ENCODE results near the gene ITSN1. TPM values are rescaled to one million over a fixed set of nuclear protein-coding genes. Genes with fewer than 3 reads are reported as not detected.

Gene ITSN1
- total and polyA plus RNA-seq, 2 donors from 2014 or later: 8.1 to 42.5 TPM

DNA sequence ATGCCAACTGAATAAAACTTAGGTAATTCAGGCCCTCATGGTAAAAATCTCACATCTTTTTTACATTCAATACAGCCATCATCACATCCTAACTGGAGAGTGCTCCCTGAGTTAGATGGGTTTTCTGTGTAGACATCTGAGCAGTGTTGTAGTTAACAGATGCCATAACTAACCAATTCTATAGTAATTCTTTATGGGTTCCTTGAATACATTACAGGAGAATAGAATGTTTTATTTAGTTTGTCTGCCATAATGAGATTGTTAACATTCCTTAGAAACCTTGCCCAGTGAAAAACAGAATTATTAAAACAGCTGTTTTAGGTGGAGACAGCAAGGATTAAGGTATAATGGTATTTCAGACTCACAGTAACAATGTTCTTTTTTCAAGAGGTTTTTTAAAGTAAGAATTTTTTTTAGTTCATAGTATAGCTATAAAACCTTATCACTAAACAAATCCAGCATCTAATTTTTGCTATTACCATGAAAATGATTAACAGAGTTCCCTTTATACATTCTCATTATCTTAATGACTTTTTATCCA is 178.0 kb downstream of the ITSN1 start:
- H3K9ac ChIP-seq (ENCODE audit: low read length in 3 of 3): no peak overlapping the region
- FAIRE-seq (no peak), DNase-seq (no peak)
- TF ChIP-seq, protein P1, sequence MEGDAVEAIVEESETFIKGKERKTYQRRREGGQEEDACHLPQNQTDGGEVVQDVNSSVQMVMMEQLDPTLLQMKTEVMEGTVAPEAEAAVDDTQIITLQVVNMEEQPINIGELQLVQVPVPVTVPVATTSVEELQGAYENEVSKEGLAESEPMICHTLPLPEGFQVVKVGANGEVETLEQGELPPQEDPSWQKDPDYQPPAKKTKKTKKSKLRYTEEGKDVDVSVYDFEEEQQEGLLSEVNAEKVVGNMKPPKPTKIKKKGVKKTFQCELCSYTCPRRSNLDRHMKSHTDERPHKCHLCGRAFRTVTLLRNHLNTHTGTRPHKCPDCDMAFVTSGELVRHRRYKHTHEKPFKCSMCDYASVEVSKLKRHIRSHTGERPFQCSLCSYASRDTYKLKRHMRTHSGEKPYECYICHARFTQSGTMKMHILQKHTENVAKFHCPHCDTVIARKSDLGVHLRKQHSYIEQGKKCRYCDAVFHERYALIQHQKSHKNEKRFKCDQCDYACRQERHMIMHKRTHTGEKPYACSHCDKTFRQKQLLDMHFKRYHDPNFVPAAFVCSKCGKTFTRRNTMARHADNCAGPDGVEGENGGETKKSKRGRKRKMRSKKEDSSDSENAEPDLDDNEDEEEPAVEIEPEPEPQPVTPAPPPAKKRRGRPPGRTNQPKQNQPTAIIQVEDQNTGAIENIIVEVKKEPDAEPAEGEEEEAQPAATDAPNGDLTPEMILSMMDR (IDR thresholded peaks at IDR 0.05; ENCODE audit: borderline replicate concordance, extremely low read depth, insufficient read depth): no peak
- intact Hi-C loops (cut with DNase I): no loop called here
- no peak overlapping the region for H3K4me3 ChIP-seq (ENCODE audit: low read length in 3 of 3)
- H3K4me1 ChIP-seq (ENCODE audit: control insufficient read depth in 2 of 3, insufficient read depth in 2 of 3, low read depth in 1 of 3, low read length in 3 of 3): peaks cover 0 to 17% (median 2%) of the 10 kb centered on the region in 3 donors
- peaks cover 0 to 2% (median 0%) of the 10 kb centered on the region in 3 donors for H3K36me3 ChIP-seq (ENCODE audit: control insufficient read depth in 2 of 3, insufficient read depth in 3 of 3, low read length in 3 of 3)
- no peaks in the 10 kb centered on the region for H3K27me3 ChIP-seq (ENCODE audit: control insufficient read depth, insufficient read depth, low read length)
- no peaks in the 10 kb centered on the region for H3K9me3 ChIP-seq (ENCODE audit: control insufficient read depth in 2 of 3, insufficient read depth in 1 of 3, low read length in 3 of 3)
- no peak overlapping the region for H3K27ac ChIP-seq (ENCODE audit: low read depth in 2 of 2, low read length in 2 of 2)

DNA sequence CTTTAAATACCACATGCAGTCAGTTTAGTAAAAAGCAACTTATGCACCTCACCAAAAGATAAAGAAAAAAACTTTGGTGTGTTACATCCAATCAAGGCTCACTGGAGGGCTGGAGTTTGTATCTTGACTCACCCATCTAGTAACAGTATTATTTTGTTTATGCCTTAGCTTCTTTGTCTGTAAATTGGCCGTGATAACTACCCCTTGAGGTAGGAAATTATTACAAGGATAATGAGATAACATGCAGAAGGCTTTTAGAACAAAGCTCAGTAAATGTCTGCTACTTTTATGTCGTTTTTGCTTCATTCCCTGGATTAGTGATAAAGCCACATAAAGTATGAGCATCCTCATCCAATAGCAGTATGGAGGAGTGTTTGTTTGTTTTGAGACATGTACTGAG is 178.5 kb downstream of the ITSN1 start:
- TF ChIP-seq, protein P1 (IDR thresholded peaks at IDR 0.05; ENCODE audit: borderline replicate concordance, extremely low read depth, insufficient read depth): no peak
- Histone ChIP-seq H3K4me1 (ENCODE audit: control insufficient read depth in 2 of 3, insufficient read depth in 2 of 3, low read depth in 1 of 3, low read length in 3 of 3) (peaks cover 0 to 22% (median 3%) of the 10 kb centered on the region in 3 donors), H3K36me3 (ENCODE audit: control insufficient read depth in 2 of 3, insufficient read depth in 3 of 3, low read length in 3 of 3) (no peaks in the 10 kb centered on the region), H3K27me3 (ENCODE audit: control insufficient read depth, insufficient read depth, low read length) (no peaks in the 10 kb centered on the region), H3K9me3 (ENCODE audit: control insufficient read depth in 2 of 3, insufficient read depth in 1 of 3, low read length in 3 of 3) (no peaks in the 10 kb centered on the region), H3K9ac (ENCODE audit: low read length in 3 of 3) (no peak overlapping the region), H3K4me3 (ENCODE audit: low read length in 3 of 3) (no peak overlapping the region), H3K27ac (ENCODE audit: low read depth in 2 of 2, low read length in 2 of 2) (no peak overlapping the region)
- FAIRE-seq (no peak), DNase-seq (no peak)
- intact Hi-C loops (cut with DNase I): no loop called here

DNA sequence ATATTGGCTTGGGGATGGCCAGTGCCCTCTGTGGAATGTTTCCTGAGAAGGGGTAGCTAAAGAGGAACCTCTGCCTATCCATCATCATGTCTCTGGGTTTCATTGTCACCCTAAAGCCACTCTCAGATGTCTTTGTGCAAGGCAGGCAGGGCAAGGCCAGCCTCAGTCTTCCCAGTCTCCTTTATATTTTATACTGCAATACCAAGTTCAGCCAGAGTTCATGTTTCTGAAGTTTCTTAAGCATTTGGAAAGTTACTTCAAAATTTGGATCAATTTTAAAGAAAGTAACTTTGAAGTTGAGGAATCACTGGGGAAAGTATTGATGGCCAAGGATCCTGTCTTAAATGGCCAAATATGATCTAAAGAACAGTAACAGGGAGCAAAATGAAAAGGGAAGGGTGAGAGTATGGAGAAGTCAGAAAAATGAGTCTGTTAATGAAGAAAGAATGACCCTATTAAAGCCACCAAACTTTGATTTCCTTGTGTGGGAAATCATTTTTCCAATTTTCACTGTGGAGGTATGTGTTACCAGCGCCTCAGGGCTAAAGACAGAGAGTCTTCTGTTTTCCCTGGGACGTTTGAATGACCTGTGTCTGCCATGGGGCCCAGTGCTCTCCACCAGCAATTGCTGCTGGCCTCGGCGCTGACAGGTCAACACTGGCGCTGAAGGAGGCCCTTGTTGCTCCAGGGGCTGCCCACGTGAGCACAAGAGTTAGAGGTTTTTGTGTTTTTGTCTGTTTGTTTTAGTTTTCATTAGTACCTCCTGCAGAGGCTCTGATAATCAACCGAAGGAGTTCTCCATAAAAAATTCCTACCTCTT is 179.4 kb downstream of the ITSN1 start:
- Histone ChIP-seq H3K4me1 (ENCODE audit: control insufficient read depth in 2 of 3, insufficient read depth in 2 of 3, low read depth in 1 of 3, low read length in 3 of 3) (peaks cover 2 to 32% (median 3%) of the 10 kb centered on the region in 3 donors), H3K9me3 (ENCODE audit: control insufficient read depth in 2 of 3, insufficient read depth in 1 of 3, low read length in 3 of 3) (no peaks in the 10 kb centered on the region), H3K27me3 (ENCODE audit: control insufficient read depth, insufficient read depth, low read length) (no peaks in the 10 kb centered on the region), H3K9ac (ENCODE audit: low read length in 3 of 3) (no peak overlapping the region), H3K36me3 (ENCODE audit: control insufficient read depth in 2 of 3, insufficient read depth in 3 of 3, low read length in 3 of 3) (no peaks in the 10 kb centered on the region), H3K27ac (ENCODE audit: low read depth in 2 of 2, low read length in 2 of 2) (no peak overlapping the region), H3K4me3 (ENCODE audit: low read length in 3 of 3) (no peak overlapping the region)
- TF ChIP-seq, protein P1 (IDR thresholded peaks at IDR 0.05; ENCODE audit: borderline replicate concordance, extremely low read depth, insufficient read depth): no peak
- FAIRE-seq: no peak
- intact Hi-C loops (cut with DNase I): no loop called here
- no peak for DNase-seq
